Esophagus squamous epithelium (tissue), 5 donors: ENCODE results near the gene SCGB1D1. TPM values are rescaled to one million over a fixed set of nuclear protein-coding genes. Genes with fewer than 3 reads are reported as not detected.

Experiments
- DNase-seq: peaks from one replicate; lab custom pipeline; 2025; lab: John Stamatoyannopoulos, UW
- H3K27ac ChIP-seq, 4 donors: fragments of 200-600 bp; sonication (generic); one replicate each; pipeline ENCODE4 v1.5.1; 2016 to 2019; ENCODE audit warnings: mild to moderate bottlenecking in 1 of 4
- H3K27me3 ChIP-seq, 4 donors: fragments of 200-600 bp; sonication (generic); 1 replicate in 3 of 4; 2 replicates in 1 of 4; pipeline versions ENCODE4 v1.5.1 to v1.6.0; 2017 to 2021; ENCODE audit warnings: antibody characterized with exemption in 1 of 4
- H3K36me3 ChIP-seq, 3 donors: fragments of 200-600 bp; sonication (generic); one replicate each; pipeline ENCODE4 v1.5.1; 2016 to 2019
- H3K4me1 ChIP-seq, 3 donors: fragments of 200-600 bp; sonication (generic); one replicate each; pipeline ENCODE4 v1.5.1; 2017 to 2019
- H3K4me3 ChIP-seq, 4 donors: fragments of 200-600 bp; sonication (generic); 1 replicate in 3 of 4; 2 replicates in 1 of 4; pipeline ENCODE4 v1.5.1; 2016 to 2019; ENCODE audit warnings: mild to moderate bottlenecking in 2 of 4, moderate library complexity in 1 of 4
- H3K9me3 ChIP-seq, 3 donors: fragments of 200-600 bp; sonication (generic); one replicate each; pipeline ENCODE4 v1.5.1; 2016 to 2019
- POLR2A ChIP-seq, 4 donors: fragments of 450-650 bp; IDR thresholded peaks; one replicate each; pipeline ENCODE4 v1.6.1; 2017; ENCODE audit warnings: antibody characterized with exemption in 4 of 4, mild to moderate bottlenecking in 4 of 4, moderate library complexity in 3 of 4
- WGBS, 2 donors: methylation state at CpG; one replicate each; pipeline ENCODE4 v1.1.5; 2018; 5-methylcytosine and 5-hydroxymethylcytosine counted together
- intact Hi-C: fragments of 100-400 bp; cut with DNase I; formaldehyde crosslinking; loops from one replicate; pipeline ENCODE4 v1.15.0; 2022
- total RNA-seq, 4 donors: library from RNA; depleted of rRNA; stranded (reverse); fragments of >200 nt; gene quantifications; one replicate each; pipeline ENCODE4 v1.1.0, GENCODE V29; 2016
- TF ChIP-seq, protein P1 (sequence below), 6 experiments: fragments of 450-650 bp in 4 of 6; fragments of 200-600 bp in 2 of 6; sonication (generic) in 2 of 6; IDR thresholded peaks; one replicate each; pipeline ENCODE4 v1.5.1; 2016 to 2019; ENCODE audit warnings: antibody characterized with exemption in 6 of 6, mild to moderate bottlenecking in 4 of 6, moderate library complexity in 4 of 6
- donor health status: DM: yes; HTN: yes; CAD: no.

SCGB1D1 gene
- total RNA-seq, 4 donors from 2014 or later: not detected

DNA sequence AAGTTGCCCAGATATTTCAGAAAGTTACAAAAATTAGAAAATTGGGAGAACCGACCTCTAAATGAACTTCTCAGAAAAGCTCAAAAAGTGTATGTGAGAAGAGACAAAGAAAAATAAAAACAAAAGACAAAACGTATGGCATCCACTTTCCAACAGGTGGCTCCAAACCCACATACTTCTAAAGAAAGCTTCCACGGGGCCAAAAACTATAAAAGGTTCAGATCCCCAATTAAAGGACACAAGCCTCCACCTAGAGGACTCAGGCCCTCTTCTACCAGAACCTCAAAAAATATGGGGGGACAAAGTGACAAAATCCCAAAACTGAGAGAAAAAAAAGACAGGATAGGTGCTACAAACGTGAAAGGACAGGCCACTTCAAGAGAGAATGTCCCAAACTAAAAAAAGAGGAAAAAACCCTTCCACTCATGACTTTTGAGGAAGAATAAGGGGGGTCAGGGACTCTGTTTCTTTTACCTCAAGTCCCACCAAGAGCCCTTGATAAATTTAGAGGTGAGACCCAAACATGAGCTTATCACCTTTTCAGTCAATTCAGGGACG, 27.3 kb downstream of the SCGB1D1 start:
- Histone ChIP-seq H3K36me3 (no peaks in the 10 kb centered on the region), H3K4me3 (no peak overlapping the region), H3K9me3 (peaks cover 0 to 6% (median 0%) of the 10 kb centered on the region in 3 donors), H3K27me3 (peaks cover 0 to 5% (median 0%) of the 10 kb centered on the region in 4 donors), H3K27ac (no peak overlapping the region), H3K4me1 (no peaks in the 10 kb centered on the region)
- 28 to 42% methylated on average over 5 of the region's 5 CpGs for WGBS, 2 donors
- intact Hi-C loops: no loop called here
- TF ChIP-seq, protein P1, sequence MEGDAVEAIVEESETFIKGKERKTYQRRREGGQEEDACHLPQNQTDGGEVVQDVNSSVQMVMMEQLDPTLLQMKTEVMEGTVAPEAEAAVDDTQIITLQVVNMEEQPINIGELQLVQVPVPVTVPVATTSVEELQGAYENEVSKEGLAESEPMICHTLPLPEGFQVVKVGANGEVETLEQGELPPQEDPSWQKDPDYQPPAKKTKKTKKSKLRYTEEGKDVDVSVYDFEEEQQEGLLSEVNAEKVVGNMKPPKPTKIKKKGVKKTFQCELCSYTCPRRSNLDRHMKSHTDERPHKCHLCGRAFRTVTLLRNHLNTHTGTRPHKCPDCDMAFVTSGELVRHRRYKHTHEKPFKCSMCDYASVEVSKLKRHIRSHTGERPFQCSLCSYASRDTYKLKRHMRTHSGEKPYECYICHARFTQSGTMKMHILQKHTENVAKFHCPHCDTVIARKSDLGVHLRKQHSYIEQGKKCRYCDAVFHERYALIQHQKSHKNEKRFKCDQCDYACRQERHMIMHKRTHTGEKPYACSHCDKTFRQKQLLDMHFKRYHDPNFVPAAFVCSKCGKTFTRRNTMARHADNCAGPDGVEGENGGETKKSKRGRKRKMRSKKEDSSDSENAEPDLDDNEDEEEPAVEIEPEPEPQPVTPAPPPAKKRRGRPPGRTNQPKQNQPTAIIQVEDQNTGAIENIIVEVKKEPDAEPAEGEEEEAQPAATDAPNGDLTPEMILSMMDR (IDR thresholded peaks at IDR 0.05): peak in 5 of 6 experiments; percentile 8 to 60 (median 31)
- no peak for TF ChIP-seq POLR2A (IDR thresholded peaks at IDR 0.05)
- no peak for DNase-seq

DNA sequence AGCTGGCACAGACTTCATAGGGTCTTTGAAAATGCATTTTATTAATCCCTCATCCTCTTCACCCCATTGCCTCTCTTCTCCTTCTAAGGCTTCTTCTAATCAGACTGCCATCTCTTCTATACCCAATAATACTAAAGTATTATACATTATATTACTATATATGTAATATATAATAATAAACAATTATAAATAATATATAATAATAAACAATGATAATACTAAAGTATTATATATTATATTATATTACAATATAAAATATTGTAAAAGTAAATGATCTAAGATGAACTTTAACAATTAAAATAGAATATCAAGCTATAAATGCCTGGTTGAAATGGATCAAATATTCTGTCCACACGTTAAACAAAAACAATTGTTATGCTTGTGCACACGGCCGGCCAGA, 31.5 kb downstream of the SCGB1D1 start:
- no peak overlapping the region for H3K27ac ChIP-seq
- DNase-seq: no peak
- no peaks in the 10 kb centered on the region for H3K36me3 ChIP-seq
- H3K9me3 ChIP-seq: peaks cover 0 to 32% (median 25%) of the 10 kb centered on the region in 3 donors
- WGBS, 2 donors: 89 to 90% methylated on average over 3 of the region's 3 CpGs
- H3K4me1 ChIP-seq: no peaks in the 10 kb centered on the region
- intact Hi-C loops: no loop called here
- no peak overlapping the region for H3K4me3 ChIP-seq
- no peak for TF ChIP-seq POLR2A (IDR thresholded peaks at IDR 0.05)
- TF ChIP-seq, protein P1 (IDR thresholded peaks at IDR 0.05): no peak
- peaks cover 0 to 4% (median 0%) of the 10 kb centered on the region in 4 donors for H3K27me3 ChIP-seq

DNA sequence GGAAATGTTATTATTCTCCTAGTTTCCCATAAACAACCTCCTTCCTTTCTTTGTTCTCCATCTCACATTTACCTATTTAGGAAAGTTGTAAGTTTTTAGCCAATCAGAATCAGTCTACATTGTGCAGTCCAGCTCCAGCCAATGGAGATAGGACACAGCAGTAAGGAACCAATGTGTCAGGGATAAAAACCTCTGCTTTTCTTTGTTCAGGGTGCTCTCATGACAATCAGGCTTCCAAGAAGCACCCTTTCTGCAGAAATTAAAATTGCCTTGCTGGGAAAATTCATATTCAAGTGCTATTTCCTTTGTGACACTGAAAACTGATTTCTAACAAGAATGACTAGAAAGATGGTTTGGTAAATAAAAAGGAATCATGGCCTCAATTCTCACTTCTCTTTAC, 33.1 kb downstream of the SCGB1D1 start:
- Histone ChIP-seq H3K27ac (no peak overlapping the region), H3K9me3 (peaks cover 0 to 32% (median 25%) of the 10 kb centered on the region in 3 donors), H3K36me3 (no peaks in the 10 kb centered on the region), H3K4me1 (no peaks in the 10 kb centered on the region), H3K27me3 (peaks cover 0 to 4% (median 0%) of the 10 kb centered on the region in 4 donors), H3K4me3 (no peak overlapping the region)
- TF ChIP-seq, protein P1 (IDR thresholded peaks at IDR 0.05): no peak
- TF ChIP-seq POLR2A (IDR thresholded peaks at IDR 0.05): no peak
- intact Hi-C loops: no loop called here
- no peak for DNase-seq

DNA sequence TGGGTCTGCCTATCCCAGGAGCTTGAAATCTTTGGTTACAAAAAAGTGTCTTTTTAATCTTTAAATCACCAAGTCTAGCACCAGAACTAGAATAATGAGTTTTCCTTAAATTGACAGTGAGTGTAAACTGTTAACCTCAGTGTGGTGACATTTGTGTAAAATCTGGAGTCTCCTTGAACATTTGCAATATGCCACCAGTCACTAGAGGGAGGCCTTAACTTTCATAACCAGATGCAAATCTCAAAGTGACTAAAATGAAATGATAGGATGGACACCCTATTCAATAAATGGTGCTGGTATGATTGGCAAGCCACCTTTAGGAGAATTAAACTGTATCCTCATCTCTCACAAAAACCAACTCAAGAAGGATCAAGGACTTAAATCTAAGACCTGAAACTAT, 43.7 kb downstream of the SCGB1D1 start:
- TF ChIP-seq POLR2A (IDR thresholded peaks at IDR 0.05): no peak
- TF ChIP-seq, protein P1 (IDR thresholded peaks at IDR 0.05): peak in 1 of 6 experiments; percentile 31

DNA sequence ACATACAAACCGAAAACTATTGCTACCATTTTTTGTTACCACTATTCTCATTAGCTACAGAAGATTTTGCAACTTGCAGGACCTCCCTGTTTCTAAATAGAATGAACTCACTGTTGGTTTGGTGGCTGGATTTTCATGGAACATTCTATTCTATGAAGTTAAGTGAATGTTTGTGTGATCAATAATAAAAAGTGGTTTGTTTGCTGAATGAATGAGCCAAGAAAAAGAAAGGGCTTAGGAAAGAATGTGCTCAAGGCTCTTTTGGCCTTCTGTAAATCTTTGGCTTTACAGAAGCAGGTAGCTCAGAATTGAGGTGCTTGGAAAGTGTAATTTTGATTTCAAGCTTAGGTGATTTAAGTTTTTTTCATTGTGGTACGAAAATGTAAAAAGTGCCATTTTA, 46.2 kb downstream of the SCGB1D1 start:
- peaks cover 0 to 60% (median 0%) of the 10 kb centered on the region in 4 donors for H3K27me3 ChIP-seq

More for the DNA sequence above, 43.7 kb downstream of the SCGB1D1 start:
- Histone ChIP-seq H3K36me3 (no peaks in the 10 kb centered on the region), H3K4me1 (no peaks in the 10 kb centered on the region), H3K27me3 (peaks cover 0 to 42% (median 0%) of the 10 kb centered on the region in 4 donors), H3K27ac (no peak overlapping the region), H3K9me3 (no peaks in the 10 kb centered on the region), H3K4me3 (no peak overlapping the region)
- intact Hi-C loops: no loop called here
- DNase-seq: no peak

More for the DNA sequence above, 46.2 kb downstream of the SCGB1D1 start:
- TF ChIP-seq, protein P1 (IDR thresholded peaks at IDR 0.05): no peak
- TF ChIP-seq POLR2A (IDR thresholded peaks at IDR 0.05): no peak
- DNase-seq: no peak
- Histone ChIP-seq H3K9me3 (no peaks in the 10 kb centered on the region), H3K27ac (no peak overlapping the region), H3K4me1 (no peaks in the 10 kb centered on the region), H3K4me3 (no peak overlapping the region), H3K36me3 (no peaks in the 10 kb centered on the region)
- WGBS, 2 donors: 35 to 39% methylated on average over 2 of the region's 2 CpGs
- intact Hi-C loops: no loop called here
